Hematopoietic multipotent progenitor cell treated with erythropoietin and hydrocortisone succinate and interleukin-3 and kit ligand, for 6 days (in vitro differentiated cells): ENCODE data around the gene NARF.
"Not testable (repeated sequence)": the region's sequence is repeated elsewhere in the genome, so short reads cannot be mapped to it uniquely, and the experiment has no call there.

Experiments used
- DNase-seq: peaks from one replicate; pipeline ENCODE4 v3.0.0-alpha.2; 2015

Gene NARF

DNA sequence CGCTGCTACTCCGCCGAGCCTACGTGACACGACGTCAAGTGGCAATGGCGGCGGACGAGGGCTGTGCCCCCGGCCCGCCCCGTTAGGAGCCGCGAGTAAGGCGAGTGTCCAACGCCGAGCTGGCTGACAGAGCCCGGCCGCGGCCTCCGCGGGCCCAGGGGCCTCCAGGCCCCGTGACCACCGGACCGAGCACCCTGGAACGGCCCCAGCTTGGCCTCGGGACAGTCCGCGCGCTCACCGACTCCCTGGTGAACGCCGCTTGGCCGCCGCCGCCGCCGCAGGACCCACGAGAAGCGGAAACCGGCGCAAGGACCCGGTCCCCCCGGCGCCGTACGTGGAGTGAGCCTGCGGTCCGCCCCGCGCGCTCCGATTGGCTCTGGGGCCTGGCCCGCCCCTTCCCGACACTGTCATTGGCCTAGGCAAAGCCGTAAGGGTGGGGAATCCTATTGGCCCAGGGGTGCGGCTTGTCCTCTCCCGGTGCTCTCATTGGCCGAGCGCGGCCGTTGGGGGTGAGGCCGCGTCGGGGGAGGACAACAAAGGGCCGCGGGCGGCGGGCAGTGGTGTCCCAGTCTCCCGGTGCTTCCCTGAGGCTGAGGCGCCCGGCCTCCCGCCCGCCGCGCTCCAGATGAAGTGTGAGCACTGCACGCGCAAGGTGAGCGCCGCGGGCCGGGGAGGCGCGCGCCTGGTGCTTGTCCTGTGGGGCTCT lies at the start of gene NARF:
NARF (plus strand) TSS at position 563 of the 706 bp plus-strand sequence; CDS start at position 626, 63 bp downstream.
- peak; percentile 99 for DNase-seq

DNA sequence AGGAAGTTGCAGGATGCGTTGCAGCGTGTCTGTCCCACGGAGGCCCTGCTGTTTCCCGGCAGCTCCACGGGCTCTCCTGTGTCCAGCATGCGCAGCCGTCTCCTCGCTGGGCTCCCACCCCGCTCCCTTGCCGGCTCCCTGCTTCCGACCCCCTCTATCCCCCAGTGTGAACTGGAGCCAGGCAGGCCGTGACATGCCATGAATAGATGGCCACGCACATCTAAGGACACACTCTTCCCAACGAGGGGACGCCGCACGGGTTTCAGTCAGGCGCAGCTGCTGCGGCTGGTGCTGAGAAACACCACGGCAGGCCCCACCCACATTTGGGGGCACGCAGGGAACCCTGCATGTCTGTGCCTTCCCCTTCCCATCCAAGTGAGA lies 49.6 kb upstream of the NARF start:
- DNase-seq, result no peak

- no peak for DNase-seq
Measured at GRCh38 chr17:82410014-82410716, 48.4 kb upstream of the NARF start.

- no peak for DNase-seq
Measured at GRCh38 chr17:82411396-82412053, 47.0 kb upstream of the NARF start.

DNA sequence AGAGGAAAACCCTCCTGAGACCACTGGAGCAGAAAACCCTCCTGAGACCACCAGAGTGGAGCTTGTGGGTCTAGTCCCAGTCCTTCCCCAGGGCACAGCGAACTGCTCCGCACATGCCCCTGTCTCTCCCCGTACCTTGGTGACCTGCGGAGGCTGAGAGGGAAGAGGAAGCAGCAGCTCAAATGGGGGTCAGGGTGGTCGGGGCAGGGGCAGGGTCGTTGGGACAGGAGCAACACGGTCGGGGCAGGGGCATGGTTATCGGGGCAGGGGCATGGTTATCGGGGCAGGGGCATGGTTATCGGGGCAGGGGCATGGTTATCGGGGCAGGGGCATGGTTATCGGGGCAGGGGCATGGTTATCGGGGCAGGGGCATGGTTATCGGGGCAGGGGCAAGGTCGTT lies 46.5 kb upstream of the NARF start:
- not testable (repeated sequence) for DNase-seq

GRCh38 chr17:82412535-82413520 lies 45.7 kb upstream of the NARF start:
- peak; percentile 61 for DNase-seq

GRCh38 chr17:82414548-82415281 lies 43.8 kb upstream of the NARF start:
- DNase-seq, result peak; percentile 86

DNA sequence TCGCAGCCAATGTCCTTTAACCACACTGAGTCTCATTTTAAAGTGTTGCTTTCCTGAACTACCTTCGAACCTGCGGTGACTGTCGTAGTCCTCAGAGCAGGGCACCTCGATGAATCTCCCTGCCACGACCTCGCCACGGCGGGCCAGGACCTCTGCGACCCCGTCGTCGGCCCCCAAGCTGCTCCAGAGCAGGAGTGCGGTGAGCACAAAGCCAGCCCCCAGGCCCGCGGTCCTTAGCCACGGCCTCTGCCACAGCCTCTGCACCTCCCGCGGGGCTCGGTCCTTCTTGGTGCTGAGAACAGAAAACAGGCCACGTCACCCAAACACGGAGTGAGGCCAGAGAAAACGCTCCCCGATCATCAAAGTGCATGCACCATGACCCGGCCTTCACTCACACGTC lies 43.2 kb upstream of the NARF start:
- DNase-seq, result no peak

GRCh38 chr17:82415786-82416185 lies 42.8 kb upstream of the NARF start:
- no peak for DNase-seq

- DNase-seq, result no peak
Measured at GRCh38 chr17:82416264-82416663, 42.3 kb upstream of the NARF start.

DNA sequence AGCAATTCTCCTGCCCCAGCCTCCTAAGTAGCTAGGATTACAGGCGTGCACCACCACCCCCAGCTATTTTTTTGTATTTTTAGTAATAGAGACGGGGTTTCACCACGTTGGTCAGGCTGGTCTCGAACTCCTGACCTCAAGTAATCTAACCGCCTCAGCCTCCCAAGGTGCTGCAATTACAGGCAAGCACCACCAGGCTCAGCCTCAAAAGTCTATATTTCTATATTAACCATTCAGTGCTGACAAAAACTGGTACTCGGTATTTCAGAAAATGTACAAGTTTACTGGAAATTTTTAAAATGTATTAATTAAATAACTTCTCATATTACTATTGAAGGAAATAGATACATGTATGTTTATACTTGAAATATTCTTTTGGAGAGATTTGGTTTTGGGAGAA lies 41.8 kb upstream of the NARF start:
- peak; percentile 45 for DNase-seq

GRCh38 chr17:82418001-82418986 lies 40.2 kb upstream of the NARF start, which contains the start of the genes HEXD and OGFOD3:
Gene HEXD, plus strand, starts transcription at chr17:82418347. Its CDS starts 1,453 bp downstream, at chr17:82419800.
Gene OGFOD3, minus strand, starts transcription at chr17:82418586. Its CDS starts 101 bp downstream, at chr17:82418485.
- DNase-seq, result peak; percentile 92

DNA sequence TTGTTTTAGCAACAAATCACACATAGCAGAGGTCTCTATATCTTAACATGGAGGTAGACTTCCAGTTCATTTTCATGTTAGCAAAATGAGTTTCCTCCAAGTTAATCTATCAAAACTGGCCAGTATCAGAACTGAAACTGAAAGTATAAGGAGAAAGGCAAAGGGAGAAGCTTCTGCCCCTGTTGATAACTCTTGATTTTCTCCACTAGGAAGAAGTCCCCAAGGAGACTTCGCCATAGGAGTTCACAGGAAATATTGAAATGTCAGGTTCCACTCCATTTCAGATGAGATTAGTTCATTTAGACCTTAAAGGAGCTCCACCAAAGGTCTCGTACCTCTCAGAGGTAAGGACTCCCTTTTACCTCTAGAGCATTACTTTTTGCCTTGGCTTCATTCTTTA lies 39.0 kb upstream of the NARF start:
- DNase-seq, result peak; percentile 54

DNA sequence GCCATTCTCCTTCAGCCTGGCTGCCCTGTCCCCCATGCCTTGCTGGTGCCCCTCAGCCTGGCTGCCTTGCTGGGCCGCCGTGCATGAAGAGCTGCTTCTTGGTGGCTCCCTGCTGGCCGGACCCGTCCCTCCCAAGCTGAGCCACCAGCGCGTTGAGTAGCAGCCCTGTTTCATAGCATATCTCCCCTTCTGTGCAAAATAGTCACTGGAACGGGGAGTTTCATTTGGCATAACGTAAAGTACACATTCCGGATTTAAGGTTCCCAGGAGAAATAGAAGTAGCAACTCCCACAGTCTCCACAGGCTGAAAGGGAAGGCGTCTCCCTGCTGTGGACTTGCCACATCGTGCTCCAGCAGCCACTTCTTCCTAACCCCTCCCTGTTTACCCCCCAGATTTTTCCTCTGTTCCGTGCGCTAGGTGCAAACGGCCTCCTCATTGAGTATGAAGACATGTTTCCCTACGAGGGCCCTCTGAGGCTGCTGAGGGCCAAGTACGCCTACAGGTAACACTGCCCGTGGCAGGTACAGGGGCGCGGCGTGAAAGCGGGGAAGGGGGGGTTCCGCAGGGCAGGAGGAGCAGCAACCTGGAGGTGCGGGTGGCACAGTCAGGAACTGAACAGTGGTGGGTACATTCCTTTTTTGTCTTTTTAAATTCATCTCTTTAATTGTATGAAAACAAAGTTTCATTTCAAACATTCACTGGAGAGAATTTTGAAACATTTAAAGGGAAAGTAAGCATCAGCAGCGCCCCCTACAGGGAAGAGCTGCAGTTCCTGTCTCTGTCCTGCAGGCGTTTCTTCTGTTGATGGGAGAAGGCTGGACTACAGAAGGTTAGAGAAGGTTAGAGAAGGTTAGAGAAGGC lies 34.3 kb upstream of the NARF start:
- peak; percentile 89 for DNase-seq

GRCh38 chr17:82424863-82425159 lies 33.7 kb upstream of the NARF start:
- no peak for DNase-seq

DNA sequence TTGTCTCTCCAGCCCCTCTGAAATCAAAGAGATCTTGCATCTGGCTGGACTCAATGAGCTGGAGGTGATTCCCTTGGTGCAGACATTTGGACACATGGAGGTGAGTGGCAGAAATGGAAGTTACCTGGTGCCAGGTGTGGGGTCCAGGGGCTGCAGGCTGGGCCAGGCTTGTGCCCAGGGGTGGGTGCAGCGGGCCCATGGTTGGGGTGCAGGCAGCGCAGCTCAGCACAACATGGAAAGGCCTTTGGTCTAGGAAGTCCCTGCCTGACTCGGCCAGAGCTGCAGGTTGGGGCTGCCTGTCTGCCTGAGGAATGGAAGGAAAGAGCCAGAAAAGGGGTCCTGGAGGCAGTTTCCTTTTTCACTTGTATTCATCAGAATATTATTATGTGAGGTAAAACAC lies 30.0 kb upstream of the NARF start:
- no peak for DNase-seq

DNA sequence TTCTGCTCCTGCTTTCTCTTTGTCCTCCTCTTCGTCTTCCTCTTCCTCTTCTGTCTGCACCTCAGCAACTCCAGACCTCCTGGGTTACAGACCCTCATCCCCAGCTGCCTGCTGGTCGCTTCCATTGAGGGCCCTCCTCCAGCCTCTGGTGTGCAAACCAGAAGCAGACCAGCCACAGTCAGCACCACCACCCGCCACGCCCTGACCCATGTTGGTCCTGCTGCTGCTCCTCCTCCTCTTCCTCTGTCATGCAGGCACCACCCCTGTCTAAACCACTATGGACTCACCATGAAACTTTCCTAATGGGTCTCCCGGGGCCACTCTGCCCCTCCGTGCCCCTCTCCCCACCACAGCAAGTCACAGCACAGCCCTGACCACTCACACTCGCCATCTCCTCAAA lies 28.7 kb upstream of the NARF start:
- no peak for DNase-seq

GRCh38 chr17:82432017-82432416 lies 26.5 kb upstream of the NARF start:
- DNase-seq, result no peak

DNA sequence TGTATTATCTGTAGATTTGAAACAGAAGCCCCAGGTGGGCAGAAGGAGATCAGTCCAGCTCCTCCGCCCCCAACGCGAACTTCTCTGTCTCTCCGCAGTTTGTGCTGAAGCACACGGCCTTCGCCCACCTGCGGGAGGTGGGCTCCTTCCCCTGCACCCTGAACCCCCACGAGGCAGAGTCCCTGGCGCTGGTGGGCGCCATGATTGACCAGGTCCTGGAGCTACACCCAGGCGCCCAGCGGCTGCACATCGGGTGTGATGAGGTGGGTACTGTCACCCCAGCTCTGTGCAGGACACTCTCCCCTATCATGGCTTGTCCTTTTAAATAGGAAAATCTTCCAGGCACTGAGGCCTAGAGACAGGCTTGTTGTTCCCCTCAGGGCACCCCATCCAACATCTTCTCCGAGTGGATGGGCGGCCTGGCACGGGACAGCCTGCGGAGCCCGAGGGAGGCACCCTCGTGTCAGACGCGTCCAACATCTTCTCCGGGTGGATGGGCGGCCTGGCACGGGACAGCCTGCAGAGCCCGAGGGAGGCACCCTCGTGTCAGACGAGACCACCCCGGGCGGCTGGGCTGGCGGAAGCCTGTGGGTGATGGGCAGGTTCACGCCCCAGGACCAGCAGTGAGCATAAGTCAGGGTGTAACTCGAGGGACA lies 24.9 kb upstream of the NARF start:
- no peak for DNase-seq
